DOHH2 (cell line): Measurements from ENCODE around the gene HOXC12.

ENCODE experiments used
- EZH2phosphoT487 ChIP-seq: fragments of 200-600 bp; sonication (generic); IDR thresholded peaks from 2 replicates; pipeline ENCODE4 v1.6.1; 2017; ENCODE audit warnings: borderline replicate concordance, mild to moderate bottlenecking, antibody characterized with exemption, low read length, moderate library complexity, mixed read lengths
- TF ChIP-seq, protein P1 (sequence below): fragments of 200-600 bp; sonication (generic); IDR thresholded peaks from one replicate; pipeline ENCODE4 v1.5.1; 2014; ENCODE audit warnings: antibody characterized with exemption, mild to moderate bottlenecking, low read depth, low read length; ENCODE audit not compliant: poor library complexity, severe bottlenecking

DNA sequence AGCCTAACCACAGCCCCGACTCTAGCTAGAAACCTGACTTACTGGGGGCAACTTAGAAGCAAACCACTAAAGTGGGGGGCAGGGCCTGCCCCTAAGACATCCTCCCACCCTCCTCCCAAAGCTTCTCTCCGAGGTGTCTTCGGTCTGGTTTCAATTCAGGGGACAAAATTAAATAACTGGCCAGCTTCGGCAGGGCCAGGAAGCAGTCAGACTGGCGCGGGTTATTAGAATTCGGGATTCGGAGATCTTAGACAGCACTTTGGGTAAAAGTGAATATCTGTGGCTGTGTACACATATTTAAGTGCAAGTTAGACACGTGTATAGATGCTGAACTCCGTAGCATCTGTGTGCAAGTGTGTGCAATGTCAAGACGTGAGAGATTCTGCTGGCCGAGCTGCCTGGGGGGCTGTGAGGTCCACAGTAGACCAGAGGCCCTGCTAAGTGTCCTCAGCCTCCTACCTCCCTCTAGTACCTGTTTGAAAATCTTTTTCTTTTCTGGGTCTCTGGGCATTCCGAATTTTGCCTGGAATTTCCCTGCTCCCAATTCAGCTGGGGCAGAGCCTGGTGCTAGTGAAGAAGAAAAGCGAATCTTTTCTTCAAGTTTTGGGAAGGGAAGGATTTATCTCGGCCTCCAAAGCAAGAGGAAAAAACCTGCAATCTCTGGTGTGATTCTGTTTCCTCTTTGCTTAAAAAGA lies 26.2 kb downstream of the HOXC12 start:
- TF ChIP-seq EZH2phosphoT487, result no peak
- TF ChIP-seq, protein P1, sequence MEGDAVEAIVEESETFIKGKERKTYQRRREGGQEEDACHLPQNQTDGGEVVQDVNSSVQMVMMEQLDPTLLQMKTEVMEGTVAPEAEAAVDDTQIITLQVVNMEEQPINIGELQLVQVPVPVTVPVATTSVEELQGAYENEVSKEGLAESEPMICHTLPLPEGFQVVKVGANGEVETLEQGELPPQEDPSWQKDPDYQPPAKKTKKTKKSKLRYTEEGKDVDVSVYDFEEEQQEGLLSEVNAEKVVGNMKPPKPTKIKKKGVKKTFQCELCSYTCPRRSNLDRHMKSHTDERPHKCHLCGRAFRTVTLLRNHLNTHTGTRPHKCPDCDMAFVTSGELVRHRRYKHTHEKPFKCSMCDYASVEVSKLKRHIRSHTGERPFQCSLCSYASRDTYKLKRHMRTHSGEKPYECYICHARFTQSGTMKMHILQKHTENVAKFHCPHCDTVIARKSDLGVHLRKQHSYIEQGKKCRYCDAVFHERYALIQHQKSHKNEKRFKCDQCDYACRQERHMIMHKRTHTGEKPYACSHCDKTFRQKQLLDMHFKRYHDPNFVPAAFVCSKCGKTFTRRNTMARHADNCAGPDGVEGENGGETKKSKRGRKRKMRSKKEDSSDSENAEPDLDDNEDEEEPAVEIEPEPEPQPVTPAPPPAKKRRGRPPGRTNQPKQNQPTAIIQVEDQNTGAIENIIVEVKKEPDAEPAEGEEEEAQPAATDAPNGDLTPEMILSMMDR, result no peak
